Muscle layer of duodenum (tissue), 2 donors: ENCODE data around the gene DYSF.

Experiments used
- H3K27ac ChIP-seq: one replicate; pipeline ENCODE4 v1.7.0; 2013; ENCODE audit warnings: mild to moderate bottlenecking, low read length
- H3K27me3 ChIP-seq: one replicate; pipeline ENCODE4 v1.7.0; 2013; ENCODE audit warnings: low read depth, mild to moderate bottlenecking, control low read depth, low read length
- H3K36me3 ChIP-seq, 2 donors: one replicate each; pipeline ENCODE4 v1.7.0; 2013; ENCODE audit warnings: low read length in 2 of 2, control low read depth in 1 of 2, mild to moderate bottlenecking in 1 of 2; ENCODE audit not compliant: insufficient read depth in 2 of 2, control insufficient read depth in 1 of 2
- H3K4me1 ChIP-seq, 2 donors: one replicate each; pipeline ENCODE4 v1.7.0; 2013; ENCODE audit warnings: low read length in 2 of 2, mild to moderate bottlenecking in 2 of 2, control low read depth in 1 of 2, moderate library complexity in 1 of 2; ENCODE audit not compliant: insufficient read depth in 2 of 2, control insufficient read depth in 1 of 2
- H3K4me3 ChIP-seq, 2 donors: one replicate each; pipeline ENCODE4 v1.7.0; 2013; ENCODE audit warnings: low read length in 2 of 2, low read depth in 1 of 2, mild to moderate bottlenecking in 1 of 2
- H3K9me3 ChIP-seq, 2 donors: one replicate each; pipeline ENCODE4 v1.7.0; 2013; ENCODE audit warnings: low read length in 2 of 2, control low read depth in 1 of 2, mild to moderate bottlenecking in 1 of 2; ENCODE audit not compliant: control insufficient read depth in 1 of 2
- donor health status: healthy.

Gene DYSF

GRCh38 chr2:71587509-71588073 is 134.2 kb downstream of the DYSF start:
- Histone ChIP-seq H3K27ac (no peak overlapping the region), H3K27me3 (no peaks in the 10 kb centered on the region), H3K36me3 (peaks cover 0 to 18% of the 10 kb centered on the region in 2 donors), H3K9me3 (no peaks in the 10 kb centered on the region), H3K4me3 (no peak overlapping the region), H3K4me1 (no peaks in the 10 kb centered on the region)

GRCh38 chr2:71588497-71589170 is 135.3 kb downstream of the DYSF start:
- peaks cover 0 to 18% of the 10 kb centered on the region in 2 donors for H3K36me3 ChIP-seq
- no peak overlapping the region for H3K27ac ChIP-seq
- no peaks in the 10 kb centered on the region for H3K27me3 ChIP-seq
- no peak overlapping the region for H3K4me3 ChIP-seq
- no peaks in the 10 kb centered on the region for H3K9me3 ChIP-seq
- H3K4me1 ChIP-seq, result no peaks in the 10 kb centered on the region

- Histone ChIP-seq H3K4me1 (no peaks in the 10 kb centered on the region), H3K9me3 (no peaks in the 10 kb centered on the region), H3K4me3 (no peak overlapping the region), H3K36me3 (peaks cover 0 to 18% of the 10 kb centered on the region in 2 donors), H3K27me3 (no peaks in the 10 kb centered on the region), H3K27ac (no peak overlapping the region)
Measured at GRCh38 chr2:71589763-71590162, 136.4 kb downstream of the DYSF start.

GRCh38 chr2:71591044-71591443 is 137.7 kb downstream of the DYSF start:
- H3K27ac ChIP-seq, result no peak overlapping the region
- H3K4me1 ChIP-seq, result no peaks in the 10 kb centered on the region
- peaks cover 0 to 18% of the 10 kb centered on the region in 2 donors for H3K36me3 ChIP-seq
- no peak overlapping the region for H3K4me3 ChIP-seq
- no peaks in the 10 kb centered on the region for H3K9me3 ChIP-seq
- H3K27me3 ChIP-seq, result no peaks in the 10 kb centered on the region

GRCh38 chr2:71592181-71592711 is 138.9 kb downstream of the DYSF start:
- H3K9me3 ChIP-seq, result no peaks in the 10 kb centered on the region
- no peaks in the 10 kb centered on the region for H3K27me3 ChIP-seq
- no peak overlapping the region for H3K4me3 ChIP-seq
- no peaks in the 10 kb centered on the region for H3K4me1 ChIP-seq
- H3K36me3 ChIP-seq, result peaks cover 0 to 18% of the 10 kb centered on the region in 2 donors
- no peak overlapping the region for H3K27ac ChIP-seq

- no peak overlapping the region for H3K27ac ChIP-seq
- H3K4me1 ChIP-seq, result no peaks in the 10 kb centered on the region
- no peaks in the 10 kb centered on the region for H3K9me3 ChIP-seq
- no peaks in the 10 kb centered on the region for H3K27me3 ChIP-seq
- no peak overlapping the region for H3K4me3 ChIP-seq
- peaks cover 4 to 17% of the 10 kb centered on the region in 2 donors for H3K36me3 ChIP-seq
Measured at GRCh38 chr2:71595569-71595968, 142.2 kb downstream of the DYSF start.

- H3K27ac ChIP-seq, result no peak overlapping the region
Measured at GRCh38 chr2:71596011-71596410, 142.7 kb downstream of the DYSF start.

GRCh38 chr2:71597756-71598155 is 144.4 kb downstream of the DYSF start:
- Histone ChIP-seq H3K4me3 (no peak overlapping the region), H3K4me1 (no peaks in the 10 kb centered on the region), H3K36me3 (peaks cover 3 to 4% of the 10 kb centered on the region in 2 donors), H3K27ac (no peak overlapping the region), H3K9me3 (no peaks in the 10 kb centered on the region), H3K27me3 (no peaks in the 10 kb centered on the region)

More at GRCh38 chr2:71596011-71596410, 142.7 kb downstream of the DYSF start:
- H3K4me1 ChIP-seq, result no peaks in the 10 kb centered on the region
- no peaks in the 10 kb centered on the region for H3K9me3 ChIP-seq
- peaks cover 4 to 13% of the 10 kb centered on the region in 2 donors for H3K36me3 ChIP-seq
- no peaks in the 10 kb centered on the region for H3K27me3 ChIP-seq
- H3K4me3 ChIP-seq, result no peak overlapping the region

GRCh38 chr2:71598526-71598925 is 145.2 kb downstream of the DYSF start:
- Histone ChIP-seq H3K27ac (no peak overlapping the region), H3K4me1 (peaks cover 0 to 2% of the 10 kb centered on the region in 2 donors), H3K9me3 (no peaks in the 10 kb centered on the region), H3K36me3 (peaks cover 3 to 4% of the 10 kb centered on the region in 2 donors), H3K27me3 (no peaks in the 10 kb centered on the region), H3K4me3 (no peak overlapping the region)

GRCh38 chr2:71599038-71599437 is 145.7 kb downstream of the DYSF start:
- H3K4me1 ChIP-seq, result peaks cover 0 to 7% of the 10 kb centered on the region in 2 donors
- no peaks in the 10 kb centered on the region for H3K9me3 ChIP-seq
- H3K27me3 ChIP-seq, result no peaks in the 10 kb centered on the region
- H3K36me3 ChIP-seq, result peaks cover 3 to 4% of the 10 kb centered on the region in 2 donors
- H3K27ac ChIP-seq, result no peak overlapping the region
- H3K4me3 ChIP-seq, result no peak overlapping the region

- no peak overlapping the region for H3K4me3 ChIP-seq
- no peak overlapping the region for H3K27ac ChIP-seq
- no peaks in the 10 kb centered on the region for H3K9me3 ChIP-seq
- H3K36me3 ChIP-seq, result peaks cover 3 to 4% of the 10 kb centered on the region in 2 donors
- peaks cover 0 to 12% of the 10 kb centered on the region in 2 donors for H3K4me1 ChIP-seq
- H3K27me3 ChIP-seq, result no peaks in the 10 kb centered on the region
Measured at GRCh38 chr2:71599646-71600236, 146.4 kb downstream of the DYSF start.
